ENCODE data around the gene ELOVL7. TPM values are rescaled to one million over a fixed set of nuclear protein-coding genes. Genes with fewer than 3 reads are reported as not detected.

Gene ELOVL7
- polyA plus RNA-seq, 1 donor, result 0.30 TPM

DNA sequence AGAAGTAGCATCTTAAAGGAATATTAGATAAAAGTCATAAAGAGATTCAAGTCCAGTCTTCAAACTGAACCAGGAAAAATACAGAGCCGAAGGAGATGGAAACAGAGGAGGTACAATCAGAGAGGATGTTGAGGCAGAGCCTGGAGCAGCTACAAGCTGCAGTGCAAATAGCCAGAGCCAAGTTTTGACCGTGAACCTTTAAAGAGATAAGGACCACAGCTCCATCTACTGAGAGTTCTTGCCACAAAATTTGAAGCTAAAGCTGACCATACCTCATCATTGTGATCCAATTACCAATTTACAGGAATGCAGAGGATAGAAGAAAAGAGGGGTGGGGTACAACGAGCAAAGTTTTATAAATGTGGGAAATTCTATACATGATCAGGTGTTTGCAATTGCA, 133.7 kb downstream of the ELOVL7 start:
- no peak for DNase-seq

DNA sequence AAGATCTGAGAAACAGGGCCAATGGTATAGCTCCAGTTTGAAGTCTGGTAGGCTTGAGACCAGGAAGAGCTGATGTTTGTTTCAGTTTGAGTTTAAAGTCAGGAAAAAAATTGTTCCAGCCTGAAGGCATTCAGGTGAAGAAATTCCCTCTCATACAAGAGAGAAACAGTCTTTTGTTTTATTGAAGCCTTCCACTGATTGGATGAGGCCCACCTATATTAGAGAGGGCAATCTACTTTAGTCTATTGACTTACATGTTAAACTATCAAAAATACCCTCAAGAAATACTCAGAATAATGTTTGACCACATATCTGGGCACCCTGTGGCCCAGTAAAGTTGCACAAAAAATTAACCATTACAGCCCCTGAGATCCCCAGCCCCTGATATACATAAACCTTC, 138.9 kb downstream of the ELOVL7 start:
- no peak for DNase-seq

DNA sequence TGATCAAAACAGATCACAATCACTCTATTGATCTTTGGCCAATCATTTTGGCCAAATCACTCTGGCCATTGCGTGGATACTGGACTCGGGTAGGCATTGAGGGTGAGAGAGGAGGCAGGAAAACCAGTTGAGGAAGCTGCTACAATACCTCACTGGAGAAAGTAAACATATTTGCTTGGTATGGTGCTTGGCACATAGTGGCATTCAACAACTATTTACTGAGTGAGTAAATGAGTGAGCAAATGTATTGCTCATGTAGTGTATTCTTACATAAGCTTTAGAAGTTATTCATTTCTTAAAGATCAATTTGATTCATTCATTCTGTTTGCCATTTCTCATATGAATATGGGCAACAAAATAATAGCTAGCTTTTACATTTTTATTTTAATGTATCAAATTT, 140.1 kb downstream of the ELOVL7 start:
- DNase-seq, result no peak

Other genes with a start within 250 kb of the ELOVL7 start
- gene DEPDC1B, start 144.1 kb downstream of the ELOVL7 start, polyA plus RNA-seq (ENCODE audit: insufficient read length), result 3.4 TPM
- gene ERCC8, start 100.8 kb upstream of the ELOVL7 start, polyA plus RNA-seq (ENCODE audit: insufficient read length), result 11.6 TPM
- 25.9 TPM for gene NDUFAF2, start 100.9 kb upstream of the ELOVL7 start, polyA plus RNA-seq (ENCODE audit: insufficient read length)

Data from hindlimb muscle (tissue), 1 donor.